Liver (tissue), 9 donors: ENCODE data around the gene CHRNA3. TPM values are rescaled to one million over a fixed set of nuclear protein-coding genes. Genes with fewer than 3 reads are reported as not detected.

Experiments used
- DNase-seq: peaks from one replicate; pipeline ENCODE4 v3.0.0-alpha.2; 2017; ENCODE audit warnings: low spot score
- H3K27ac ChIP-seq, 2 donors: one replicate each; pipeline ENCODE4 v1.7.0; 2013; ENCODE audit warnings: inconsistent platforms in 2 of 2, low read length in 2 of 2, control low read depth in 1 of 2, low read depth in 1 of 2, mild to moderate bottlenecking in 1 of 2
- H3K27me3 ChIP-seq, 4 donors: one replicate each; pipeline versions ENCODE4 v1.6.1 to v1.7.0; 2013; ENCODE audit warnings: low read length in 3 of 4, inconsistent platforms in 1 of 4, mild to moderate bottlenecking in 1 of 4, moderate library complexity in 1 of 4; ENCODE audit not compliant: control insufficient read depth in 4 of 4, insufficient read depth in 4 of 4
- H3K36me3 ChIP-seq, 4 donors: one replicate each; pipeline versions ENCODE4 v1.6.1 to v1.7.0; 2013; ENCODE audit warnings: low read length in 3 of 4, mild to moderate bottlenecking in 3 of 4, low read depth in 1 of 4, moderate library complexity in 1 of 4; ENCODE audit not compliant: control insufficient read depth in 4 of 4, insufficient read depth in 3 of 4
- H3K4me1 ChIP-seq, 4 donors: one replicate each; pipeline versions ENCODE4 v1.6.1 to v1.7.0; 2013; ENCODE audit warnings: low read length in 3 of 4, mild to moderate bottlenecking in 3 of 4, moderate library complexity in 1 of 4; ENCODE audit not compliant: control insufficient read depth in 4 of 4, insufficient read depth in 4 of 4
- H3K4me3 ChIP-seq, 3 donors: one replicate each; pipeline versions ENCODE4 v1.6.1 to v1.7.0; 2013; ENCODE audit warnings: low read length in 3 of 3, control low read depth in 1 of 3, low read depth in 1 of 3, mild to moderate bottlenecking in 1 of 3
- H3K9ac ChIP-seq, 2 donors: one replicate each; pipeline ENCODE4 v1.7.0; 2013; ENCODE audit warnings: low read length in 2 of 2, mild to moderate bottlenecking in 2 of 2, moderate library complexity in 2 of 2, control low read depth in 1 of 2, low read depth in 1 of 2
- H3K9me3 ChIP-seq, 4 donors: one replicate each; pipeline versions ENCODE4 v1.6.1 to v1.7.0; 2013; ENCODE audit warnings: low read length in 3 of 4; ENCODE audit not compliant: control insufficient read depth in 4 of 4
- CTCF ChIP-seq: fragments of 150-350 bp; IDR thresholded peaks from 2 replicates; pipeline ENCODE4 v1.5.1; 2017; ENCODE audit warnings: improper control_type of control experiment, low read depth, low read length; ENCODE audit not compliant: missing input control
- EGR1 ChIP-seq, 2 donors: IDR thresholded peaks; 2 replicates each; pipeline ENCODE4 v1.6.1; 2016 to 2018; ENCODE audit warnings: antibody characterized with exemption in 2 of 2, low read depth in 2 of 2
- FOXA2 ChIP-seq: IDR thresholded peaks from 2 replicates; pipeline ENCODE4 v1.6.1; 2016; ENCODE audit warnings: antibody characterized with exemption
- GABPA ChIP-seq, 2 donors: IDR thresholded peaks in 1 of 2; conservative IDR thresholded peaks in 1 of 2; 2 replicates each; pipeline ENCODE4 v1.6.1; 2016; ENCODE audit warnings: antibody characterized with exemption in 2 of 2, mild to moderate bottlenecking in 1 of 2, moderate library complexity in 1 of 2
- HNF4A ChIP-seq, 2 donors: conservative IDR thresholded peaks; 2 replicates each; pipeline ENCODE4 v1.6.1; 2016; ENCODE audit warnings: antibody characterized with exemption in 2 of 2, mild to moderate bottlenecking in 2 of 2
- HNF4G ChIP-seq: IDR thresholded peaks from 2 replicates; pipeline ENCODE4 v1.6.1; 2016; ENCODE audit warnings: antibody characterized with exemption
- JUND ChIP-seq, 2 donors: IDR thresholded peaks; 2 replicates each; pipeline ENCODE4 v1.6.1; 2016; ENCODE audit warnings: antibody characterized with exemption in 2 of 2
- NR2F2 ChIP-seq: IDR thresholded peaks from 2 replicates; pipeline ENCODE4 v1.6.1; 2016; ENCODE audit warnings: antibody characterized with exemption
- RAD21 ChIP-seq, 2 donors: IDR thresholded peaks; 2 replicates each; pipeline ENCODE4 v1.6.1; 2016; ENCODE audit warnings: antibody characterized with exemption in 2 of 2, mild to moderate bottlenecking in 2 of 2
- REST ChIP-seq: IDR thresholded peaks from 2 replicates; pipeline ENCODE4 v1.6.1; 2016; ENCODE audit warnings: antibody characterized with exemption, mild to moderate bottlenecking
- SP1 ChIP-seq: IDR thresholded peaks from 2 replicates; pipeline ENCODE4 v1.6.1; 2018; ENCODE audit warnings: antibody characterized with exemption, mild to moderate bottlenecking
- TAF1 ChIP-seq: conservative IDR thresholded peaks from 2 replicates; pipeline ENCODE4 v1.6.1; 2016; ENCODE audit warnings: antibody characterized with exemption, mild to moderate bottlenecking
- YY1 ChIP-seq: IDR thresholded peaks from 2 replicates; pipeline ENCODE4 v1.6.1; 2016; ENCODE audit warnings: antibody characterized with exemption, mild to moderate bottlenecking
- ZBTB33 ChIP-seq: IDR thresholded peaks from 2 replicates; pipeline ENCODE4 v1.6.1; 2016; ENCODE audit warnings: antibody characterized with exemption
- WGBS: extraction: QIAGEN DNeasy Blood & Tissue Kit; methylation state at CpG from one replicate; pipeline ENCODE4 v1.1.7; 2013; 5-methylcytosine and 5-hydroxymethylcytosine counted together
- polyA plus RNA-seq, 2 donors: library from polyadenylated mRNA; stranded (reverse) in 1 of 2; unstranded in 1 of 2; fragments of 200-250 nt in 1 of 2; fragments of >200 nt in 1 of 2; fragmentation: Nextera tagmentation in 1 of 2; extraction: Ambion mirVana in 1 of 2; gene quantifications; one replicate each; pipeline versions ENCODE4 v1.2.1 to v1.2.3, GENCODE V29; 2013 to 2015
- total RNA-seq, 2 donors: library from RNA; depleted of rRNA; stranded (reverse); fragments of >200 nt; gene quantifications; one replicate each; pipeline ENCODE4 v1.2.3, GENCODE V29; 2014
- TF ChIP-seq, protein P1 (sequence below): IDR thresholded peaks from 2 replicates; pipeline ENCODE4 v1.6.1; 2016; ENCODE audit warnings: antibody characterized with exemption
- TF ChIP-seq, protein P2 (sequence below): IDR thresholded peaks from 2 replicates; pipeline ENCODE4 v1.6.1; 2016; ENCODE audit warnings: antibody characterized with exemption
- donor health status: healthy.
- donor health status: healthy.
- donor health status: healthy.
- donor health status: healthy.
- donor health status: healthy.

Gene CHRNA3
- total and polyA plus RNA-seq, 4 donors = not detected

- TF ChIP-seq TAF1 = no peak
- no peak for TF ChIP-seq REST
- TF ChIP-seq NR2F2 = no peak
- no peak for TF ChIP-seq HNF4A (conservative IDR thresholded peaks at IDR 0.05)
- TF ChIP-seq CTCF = no peak
- TF ChIP-seq, protein P1, sequence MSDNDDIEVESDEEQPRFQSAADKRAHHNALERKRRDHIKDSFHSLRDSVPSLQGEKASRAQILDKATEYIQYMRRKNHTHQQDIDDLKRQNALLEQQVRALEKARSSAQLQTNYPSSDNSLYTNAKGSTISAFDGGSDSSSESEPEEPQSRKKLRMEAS = no peak
- no peak for TF ChIP-seq RAD21 (IDR thresholded peaks at IDR 0.05)
- no peak for TF ChIP-seq YY1
- TF ChIP-seq ZBTB33 = no peak
- no peak for TF ChIP-seq EGR1 (IDR thresholded peaks at IDR 0.05; ENCODE audit: low read depth in 2 of 2)
- no peak for TF ChIP-seq FOXA2
- TF ChIP-seq JUND (IDR thresholded peaks at IDR 0.05) = no peak
- TF ChIP-seq HNF4G = no peak
- WGBS = 86% methylated on average over 2 of the region's 2 CpGs
- H3K4me3 ChIP-seq = no peak overlapping the region
Observed at GRCh38 chr15:78633348-78633747, 12.6 kb upstream of the CHRNA3 start.

GRCh38 chr15:78630886-78631633, 10.3 kb upstream of the CHRNA3 start:
- Histone ChIP-seq H3K36me3 (no peaks in the 10 kb centered on the region), H3K27ac (no peak overlapping the region), H3K27me3 (no peaks in the 10 kb centered on the region), H3K9me3 (peaks cover 0 to 5% (median 2%) of the 10 kb centered on the region in 4 donors), H3K4me3 (no peak overlapping the region), H3K4me1 (no peaks in the 10 kb centered on the region), H3K9ac (no peak overlapping the region)
- DNase-seq = no peak
- 91% methylated on average over 9 of the region's 9 CpGs for WGBS
- TF ChIP-seq JUND (IDR thresholded peaks at IDR 0.05) (no peak), GABPA (IDR thresholded peaks at IDR 0.05 in 1 of 2, conservative IDR thresholded peaks at IDR 0.05 in 1 of 2) (no peak), ZBTB33 (no peak), FOXA2 (no peak), RAD21 (IDR thresholded peaks at IDR 0.05) (no peak), HNF4G (no peak), NR2F2 (no peak), CTCF (no peak), SP1 (no peak), HNF4A (conservative IDR thresholded peaks at IDR 0.05) (no peak)
- TF ChIP-seq, protein P1 = no peak
- TF ChIP-seq, protein P2, sequence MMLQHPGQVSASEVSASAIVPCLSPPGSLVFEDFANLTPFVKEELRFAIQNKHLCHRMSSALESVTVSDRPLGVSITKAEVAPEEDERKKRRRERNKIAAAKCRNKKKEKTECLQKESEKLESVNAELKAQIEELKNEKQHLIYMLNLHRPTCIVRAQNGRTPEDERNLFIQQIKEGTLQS = no peak

More at GRCh38 chr15:78633348-78633747, 12.6 kb upstream of the CHRNA3 start:
- Histone ChIP-seq H3K4me1 (no peaks in the 10 kb centered on the region), H3K27me3 (no peaks in the 10 kb centered on the region), H3K36me3 (no peaks in the 10 kb centered on the region), H3K9ac (no peak overlapping the region), H3K27ac (no peak overlapping the region), H3K9me3 (peaks cover 0 to 5% (median 2%) of the 10 kb centered on the region in 4 donors)
- no peak for DNase-seq
